8988T (cell line): Measurements from ENCODE around the gene PHF11.

Experiments used
- DNase-seq: peaks from one replicate; pipeline ENCODE4 v3.0.0; 2011

The PHF11 gene

DNA sequence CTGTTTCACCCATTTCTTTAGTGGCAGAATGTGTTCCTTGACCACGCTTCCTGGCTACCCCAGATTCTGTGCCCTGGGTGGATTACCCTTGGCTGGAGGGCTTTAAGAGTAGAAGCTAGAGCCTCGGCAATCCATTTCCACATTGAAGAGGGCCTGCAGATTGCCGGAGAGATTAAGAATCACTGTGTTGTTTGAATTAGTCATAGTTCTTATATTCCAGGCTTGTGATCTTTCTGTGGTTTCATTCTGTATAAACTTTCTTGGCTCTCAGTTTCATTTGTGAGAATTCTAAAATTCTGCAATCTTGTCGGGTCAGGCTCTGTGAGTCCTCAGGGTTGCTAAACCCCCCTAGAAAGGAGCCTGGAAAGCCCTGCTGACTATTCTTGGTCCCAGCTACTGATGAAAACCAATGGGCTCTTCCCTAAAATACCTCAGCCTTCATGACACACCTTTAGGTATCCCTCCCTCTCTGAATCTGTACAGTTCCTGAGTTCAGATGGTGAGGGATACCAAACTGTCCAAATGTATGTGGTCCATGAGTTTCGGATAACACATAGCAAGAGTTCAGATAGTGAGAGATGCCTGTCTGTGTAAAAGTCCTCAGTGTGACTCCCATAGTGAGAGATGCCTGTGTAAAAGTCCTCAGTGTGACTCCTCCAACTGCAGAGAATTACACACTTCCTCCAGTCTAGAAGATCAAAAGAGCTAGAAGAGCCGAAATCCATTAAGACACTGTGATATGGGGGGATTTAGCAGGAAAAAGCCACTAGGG is 4.3 kb downstream of the PHF11 start:
- no peak for DNase-seq

DNA sequence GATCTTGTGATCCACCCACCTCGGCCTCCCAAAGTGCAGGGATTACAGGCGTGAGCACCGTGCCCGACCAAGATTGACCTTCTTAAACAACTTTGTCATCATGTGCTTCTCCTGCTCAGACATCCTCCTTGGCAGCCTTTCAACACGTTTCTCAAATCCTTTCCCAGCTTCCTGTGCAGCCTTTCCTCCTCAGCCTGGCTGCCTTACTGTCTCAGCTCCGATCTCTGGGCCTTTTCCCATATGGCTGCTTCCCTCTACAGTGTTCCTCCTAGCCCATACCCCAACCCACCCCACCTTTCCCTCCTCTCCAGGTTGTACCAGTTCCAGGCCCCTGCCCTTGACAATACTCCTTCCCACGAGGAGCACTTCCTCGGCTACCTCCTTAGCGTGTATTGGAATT is 7.2 kb downstream of the PHF11 start:
- DNase-seq, result no peak

DNA sequence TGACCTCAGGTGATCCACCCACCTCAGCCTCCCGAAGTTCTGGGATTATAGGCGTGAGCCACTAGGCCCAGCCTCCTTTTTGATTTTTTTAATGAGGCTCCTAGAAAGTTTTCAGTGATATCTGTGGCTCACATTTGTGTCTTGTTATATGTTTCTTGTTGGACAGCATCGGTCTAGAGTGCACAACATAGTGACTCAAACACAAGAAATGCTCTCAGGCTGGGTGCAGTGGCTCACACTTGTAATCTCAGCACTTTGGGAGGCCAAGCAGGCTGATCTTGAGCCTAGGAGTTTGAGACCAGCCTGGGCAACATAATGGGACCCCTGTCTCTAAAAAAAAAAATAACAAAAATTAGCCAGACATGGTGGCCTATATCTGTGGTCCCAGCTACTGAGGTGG is 8.2 kb downstream of the PHF11 start:
- no peak for DNase-seq

DNA sequence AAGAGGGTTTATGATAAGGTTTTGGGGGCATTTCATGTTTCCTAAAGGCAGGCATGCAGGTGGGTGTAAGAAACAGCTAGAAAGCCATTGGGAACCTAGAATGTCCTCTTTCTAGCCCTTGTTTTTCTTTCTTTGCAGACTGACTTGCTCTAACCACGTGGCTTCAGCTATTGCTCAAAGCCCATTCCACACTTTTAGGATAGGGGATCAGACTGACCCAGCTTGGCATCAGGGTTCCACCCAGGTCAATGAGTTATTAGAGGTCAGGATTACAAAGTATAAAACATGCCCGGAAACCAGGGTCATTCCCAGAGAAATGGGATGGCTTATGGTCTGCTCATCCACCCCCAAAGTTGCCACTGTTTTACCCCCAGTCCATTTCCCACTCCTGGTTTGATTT is 16.8 kb downstream of the PHF11 start:
- DNase-seq, result no peak

DNA sequence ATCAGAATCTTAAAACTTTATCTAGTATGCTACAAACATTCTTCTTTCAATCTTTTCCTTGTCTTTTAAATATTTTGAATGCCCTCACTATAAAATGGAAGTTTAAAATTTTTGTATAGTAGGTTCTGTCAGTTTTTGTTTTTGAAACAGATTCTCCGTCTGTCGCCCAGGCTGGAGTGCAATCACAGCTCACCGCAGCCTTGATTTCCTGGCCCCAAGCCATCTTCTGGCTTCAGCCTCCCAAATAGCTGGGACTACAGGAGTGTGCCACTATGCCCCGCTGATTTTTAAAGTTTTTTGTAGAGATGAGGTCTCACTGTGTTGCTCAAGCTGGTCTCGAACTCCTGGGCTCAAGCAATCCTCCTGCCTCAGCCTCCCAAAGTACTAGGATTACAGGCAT is 20.7 kb downstream of the PHF11 start:
- no peak for DNase-seq

DNA sequence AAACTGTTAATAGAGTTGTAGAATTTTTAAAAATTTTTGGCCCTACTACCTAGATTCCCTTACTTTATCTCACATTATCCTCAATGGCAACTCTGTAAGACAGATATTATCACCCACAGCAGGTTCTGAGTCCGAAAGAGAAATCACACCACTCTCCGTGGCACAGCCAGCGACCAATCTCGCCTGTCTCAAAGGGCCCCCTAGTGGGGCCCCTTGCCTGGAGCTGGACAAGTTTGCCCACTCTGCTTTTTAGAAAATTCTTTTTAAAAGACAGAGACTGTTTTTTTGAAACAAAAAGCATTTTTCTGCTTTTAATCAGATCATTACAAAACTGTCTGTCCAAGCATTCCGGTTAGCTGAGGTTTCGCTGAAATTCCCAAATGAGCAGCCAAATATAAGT is 21.7 kb downstream of the PHF11 start:
- DNase-seq, result no peak

DNA sequence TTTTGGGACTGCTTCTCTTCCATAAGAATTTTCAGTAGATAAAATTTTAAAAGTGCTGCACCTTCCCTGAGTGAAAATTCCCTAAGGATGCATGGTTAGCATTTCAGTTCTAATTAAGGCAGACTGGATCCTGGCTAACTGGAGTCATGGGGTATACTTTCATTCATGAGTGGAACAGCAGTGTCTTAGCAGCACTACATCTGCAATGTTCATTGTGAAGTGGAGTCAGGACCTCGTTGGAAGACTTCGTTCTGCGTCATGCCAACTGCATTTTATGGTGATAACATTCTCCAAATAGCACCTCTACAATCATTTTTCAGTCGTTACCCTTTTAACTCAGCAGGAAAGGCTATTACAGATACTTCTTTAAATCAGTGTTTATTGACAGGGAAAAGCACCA is 25.5 kb downstream of the PHF11 start:
- DNase-seq, result no peak

DNA sequence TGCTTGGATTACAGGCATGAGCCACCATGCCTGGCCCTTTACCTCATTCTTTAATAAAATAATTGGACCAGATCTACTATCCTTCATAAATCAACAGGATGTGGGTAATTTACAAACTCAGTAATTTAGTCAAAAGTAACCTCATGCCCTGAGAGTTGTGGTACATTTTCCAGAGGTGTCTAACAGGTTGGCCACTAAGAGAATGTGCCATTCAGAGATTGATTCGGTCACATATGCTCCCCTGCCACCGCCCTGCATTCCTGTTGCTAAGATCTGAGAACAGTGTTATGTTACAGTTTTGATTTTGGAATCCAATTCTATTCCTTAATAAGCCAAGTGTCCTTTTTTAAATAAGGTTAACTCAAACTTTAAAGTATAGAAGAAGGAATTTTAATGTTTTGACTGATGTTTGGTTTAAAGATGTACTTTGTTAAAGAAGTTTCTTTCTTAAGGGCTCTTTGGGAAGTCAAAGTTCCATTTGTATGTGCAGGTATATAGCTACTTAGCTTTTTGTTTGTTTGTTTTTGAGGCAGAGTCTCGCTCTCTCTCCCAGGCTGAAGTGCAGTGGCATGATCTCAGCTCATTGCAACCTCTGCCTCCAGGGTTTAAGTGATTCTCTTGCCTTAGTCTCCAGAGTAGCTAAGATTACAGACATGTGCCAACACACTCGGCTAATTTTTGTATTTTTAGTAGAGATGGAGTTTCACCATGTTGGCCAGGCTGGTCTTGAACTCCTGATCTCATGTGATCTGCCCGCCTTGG is 29.2 kb downstream of the PHF11 start:
- no peak for DNase-seq

DNA sequence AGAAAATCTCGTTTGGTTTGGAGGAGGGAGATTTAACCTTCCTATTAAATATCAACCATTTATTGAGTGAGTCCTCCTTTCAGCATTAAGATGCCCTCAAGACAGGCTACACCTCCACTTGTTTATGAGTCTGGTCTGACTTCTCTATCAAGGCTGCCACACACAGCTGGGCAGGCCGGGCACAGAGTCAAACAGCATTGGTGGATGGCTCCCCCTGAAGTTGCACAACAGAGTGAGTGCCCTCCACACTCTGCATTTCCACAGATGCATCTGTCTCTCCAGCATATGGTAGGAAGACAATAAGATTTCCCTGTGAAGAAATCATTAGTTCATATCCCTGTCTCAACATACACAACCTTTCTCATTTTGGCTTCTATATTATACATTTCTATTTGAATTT is 31.4 kb downstream of the PHF11 start:
- no peak for DNase-seq

DNA sequence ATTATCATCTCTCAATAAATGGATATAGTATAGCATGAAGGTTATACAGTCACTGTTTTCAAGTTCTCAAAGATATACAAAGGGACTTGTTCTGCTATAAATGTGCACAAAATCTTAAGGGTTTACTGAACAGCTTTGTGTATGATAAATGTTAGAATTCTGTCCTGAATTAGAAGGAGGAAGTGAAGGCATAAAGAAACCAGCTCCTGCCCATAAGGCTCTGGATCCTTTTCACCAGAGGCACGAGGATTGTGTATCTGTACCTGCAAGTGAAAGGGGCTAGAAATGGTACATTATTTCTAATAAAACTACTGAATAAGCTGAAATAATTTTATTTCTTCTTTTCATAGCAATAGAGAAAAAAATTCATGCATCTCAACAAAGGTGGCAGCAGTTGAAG is 32.4 kb downstream of the PHF11 start:
- DNase-seq, result no peak

DNA sequence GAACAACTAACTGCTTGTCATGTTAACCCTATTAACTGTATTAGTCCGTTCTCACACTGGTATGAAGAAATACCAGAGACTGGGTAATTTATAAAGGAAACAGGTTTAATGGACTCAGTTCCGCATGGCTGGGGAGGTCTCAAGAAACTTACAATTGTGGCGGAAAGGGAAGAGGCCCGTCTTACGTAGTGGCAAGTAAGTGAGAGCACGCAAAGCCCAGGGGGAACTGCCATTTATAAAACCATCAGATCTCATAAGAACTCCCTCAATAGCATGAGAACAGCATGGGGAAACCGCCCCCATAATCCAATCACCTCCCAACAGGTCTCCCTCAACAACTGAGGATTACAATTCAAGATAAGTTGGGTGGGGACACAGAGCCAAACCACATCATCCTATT is 34.7 kb downstream of the PHF11 start:
- no peak for DNase-seq

DNA sequence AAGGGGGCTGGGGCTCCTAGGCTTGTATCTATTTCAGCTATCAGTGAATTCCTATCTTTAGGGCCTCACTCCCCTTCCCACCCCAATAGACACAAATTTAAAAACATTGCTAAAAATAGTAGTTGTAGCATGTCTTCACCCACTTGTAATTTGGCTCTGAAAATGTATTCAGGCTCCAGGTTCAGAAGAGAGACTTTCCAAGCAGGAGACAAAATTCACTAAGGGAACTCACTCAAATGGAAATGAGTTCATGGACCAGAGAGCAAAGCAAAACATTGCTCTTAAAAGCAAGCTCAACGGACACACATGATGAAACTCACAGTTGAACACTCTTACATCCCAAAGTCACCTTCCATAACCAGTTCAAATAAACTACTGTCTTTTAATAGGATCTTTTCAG is 36.8 kb downstream of the PHF11 start:
- no peak for DNase-seq

DNA sequence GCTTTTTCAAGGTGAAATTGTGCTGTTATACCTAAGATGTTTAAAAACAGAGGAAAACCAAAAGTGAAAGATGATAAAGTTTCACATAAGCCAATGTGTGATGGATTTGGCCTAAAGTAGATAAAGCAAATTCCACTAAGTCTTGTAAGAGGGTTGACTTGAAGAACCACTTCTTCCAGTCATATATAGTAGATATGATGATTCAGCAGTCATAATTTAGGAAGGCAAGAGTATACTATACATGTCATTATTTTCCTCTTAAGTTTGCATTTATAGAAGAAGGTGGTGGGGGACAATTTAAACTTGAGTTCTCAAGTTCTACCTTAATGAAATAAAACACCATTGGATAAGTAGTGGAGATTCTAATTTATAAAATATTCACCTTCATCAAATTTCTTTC is 37.3 kb downstream of the PHF11 start:
- DNase-seq, result no peak

DNA sequence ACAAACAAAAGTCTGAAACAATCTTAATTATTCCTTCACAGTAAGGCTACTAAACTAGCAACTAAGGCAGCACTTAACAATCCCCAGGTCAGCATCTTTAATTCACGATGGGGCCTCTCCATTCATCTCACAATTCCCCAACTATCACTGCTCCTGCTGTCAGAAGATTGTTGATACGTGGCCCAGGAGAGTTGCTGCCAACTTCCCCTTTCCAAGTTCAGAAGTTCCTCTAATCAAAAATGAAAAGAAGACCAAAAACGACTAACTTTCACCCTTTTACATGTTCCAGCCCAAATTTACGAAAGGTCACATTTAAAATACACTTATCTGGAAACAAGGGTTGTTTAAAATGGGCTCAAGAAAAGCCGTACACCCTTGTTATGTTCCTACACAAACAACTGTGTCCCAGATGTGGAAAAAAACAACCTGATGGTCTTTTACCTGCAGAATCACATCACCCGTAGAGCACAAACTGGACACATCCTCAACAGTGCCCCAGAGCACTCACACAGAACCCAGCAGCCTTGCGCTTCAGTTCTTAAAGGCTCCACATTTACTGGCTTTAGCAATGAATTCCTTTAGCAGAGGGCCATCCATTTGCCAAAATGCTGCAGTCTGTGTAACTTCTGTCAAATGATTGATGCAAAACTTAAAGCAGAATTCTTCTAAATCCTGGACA is 38.0 kb downstream of the PHF11 start:
- DNase-seq, result no peak

DNA sequence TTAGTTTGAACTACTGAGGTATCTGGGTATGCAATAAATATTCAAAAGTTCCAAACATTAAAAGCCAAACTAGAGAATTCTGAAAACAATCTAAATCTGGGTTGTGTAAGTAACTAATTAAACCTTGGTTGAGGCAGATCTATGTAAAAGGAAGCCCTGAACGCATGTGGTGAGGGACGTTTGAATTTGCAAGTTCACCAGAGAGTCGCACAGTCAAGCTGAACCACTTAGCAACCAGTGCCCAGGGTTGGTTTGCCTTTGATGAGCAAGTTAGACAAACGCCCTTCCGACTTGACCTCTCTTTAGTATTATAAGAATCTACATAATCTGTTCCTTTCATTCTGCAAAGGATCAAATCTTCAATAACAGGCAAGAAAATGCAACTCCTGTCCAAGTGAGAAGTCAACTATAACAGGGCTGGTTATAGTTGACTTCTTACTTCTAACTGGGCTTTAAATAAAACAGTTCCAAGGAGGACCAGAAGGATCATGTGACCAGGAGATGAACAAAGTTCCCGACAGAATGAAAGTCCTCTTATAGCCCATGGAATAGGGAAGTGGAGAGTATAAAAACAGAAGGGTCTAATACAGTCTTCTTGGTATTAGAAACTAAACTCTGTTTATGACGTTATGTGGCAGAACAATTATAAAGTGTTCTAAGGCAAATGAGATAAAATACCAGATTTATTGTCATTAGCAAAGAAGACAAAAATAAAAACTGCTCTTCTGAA is 40.6 kb downstream of the PHF11 start:
- no peak for DNase-seq

DNA sequence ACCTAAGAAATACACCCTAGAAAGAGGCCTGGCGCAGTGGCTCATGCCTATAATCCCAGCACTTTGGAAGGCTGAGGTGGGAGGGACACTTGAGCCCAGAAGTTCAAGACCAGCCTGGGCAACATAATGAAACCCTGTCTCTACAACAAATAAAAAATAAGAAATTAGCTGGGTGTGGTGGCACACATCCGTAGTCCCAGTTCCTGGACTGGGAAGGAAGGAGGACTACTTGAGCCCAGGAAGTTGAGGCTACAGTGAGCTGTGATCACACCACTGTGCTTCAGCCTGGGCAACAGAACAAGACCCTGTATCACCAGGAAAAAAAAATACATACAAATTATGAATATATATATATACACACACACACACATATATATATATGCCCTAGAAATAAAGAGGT is 42.7 kb downstream of the PHF11 start:
- DNase-seq, result no peak

DNA sequence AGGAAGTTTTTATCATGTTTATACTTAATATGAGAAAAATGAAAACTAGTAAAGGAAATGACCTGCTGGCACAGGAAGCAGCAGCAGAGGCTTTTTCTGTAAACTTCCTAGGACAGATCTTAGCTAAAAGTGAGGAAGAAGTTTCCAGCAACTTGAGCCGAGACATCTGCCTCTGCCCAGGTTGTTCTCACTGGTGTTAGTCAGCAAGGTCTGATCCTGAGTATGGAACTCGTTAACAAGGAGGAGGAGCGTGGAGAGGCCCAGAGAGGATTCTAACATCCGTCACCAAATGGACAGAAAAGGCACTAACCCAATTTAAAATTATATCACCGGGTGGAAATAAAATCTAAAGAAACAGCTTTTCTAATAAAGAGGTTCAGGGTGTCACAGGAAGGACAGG is 43.6 kb downstream of the PHF11 start:
- DNase-seq, result no peak

DNA sequence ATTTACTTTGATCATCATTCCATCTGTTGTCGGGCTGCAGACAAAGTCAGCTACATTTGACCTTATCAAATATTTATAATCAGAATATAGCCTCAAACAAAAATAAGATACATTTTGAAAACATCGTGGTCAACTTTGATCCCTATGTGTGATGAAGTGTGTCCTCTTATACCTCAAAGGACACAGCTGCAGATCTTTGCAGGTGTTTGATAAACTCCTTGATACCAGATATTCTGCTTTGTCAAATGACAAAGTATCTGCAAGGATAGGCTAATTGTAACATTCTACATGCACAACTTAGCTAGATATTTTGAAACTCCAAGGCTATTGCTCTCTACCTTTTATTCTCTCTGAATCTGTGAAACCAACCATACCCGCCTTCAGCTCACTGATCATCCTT is 44.0 kb downstream of the PHF11 start:
- no peak for DNase-seq

DNA sequence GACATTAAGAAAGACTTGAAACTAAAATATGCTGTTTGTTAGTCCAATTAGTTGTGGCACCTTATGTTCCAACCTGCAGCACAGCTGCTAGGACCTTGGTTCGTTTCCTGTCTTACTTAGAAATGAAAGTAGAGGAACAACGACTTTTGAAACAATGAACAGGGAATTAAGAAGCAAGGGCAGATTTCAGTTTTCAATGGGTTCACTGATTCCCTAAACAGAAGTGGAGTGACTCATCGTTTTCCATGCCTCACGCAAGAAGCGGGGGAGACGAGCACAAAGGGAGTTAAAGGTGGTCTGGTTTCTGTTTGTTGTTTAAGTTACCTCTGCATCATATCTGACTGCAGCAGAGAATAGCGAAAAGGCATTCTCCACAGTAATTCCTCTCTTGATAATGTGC is 44.8 kb downstream of the PHF11 start:
- DNase-seq, result no peak

DNA sequence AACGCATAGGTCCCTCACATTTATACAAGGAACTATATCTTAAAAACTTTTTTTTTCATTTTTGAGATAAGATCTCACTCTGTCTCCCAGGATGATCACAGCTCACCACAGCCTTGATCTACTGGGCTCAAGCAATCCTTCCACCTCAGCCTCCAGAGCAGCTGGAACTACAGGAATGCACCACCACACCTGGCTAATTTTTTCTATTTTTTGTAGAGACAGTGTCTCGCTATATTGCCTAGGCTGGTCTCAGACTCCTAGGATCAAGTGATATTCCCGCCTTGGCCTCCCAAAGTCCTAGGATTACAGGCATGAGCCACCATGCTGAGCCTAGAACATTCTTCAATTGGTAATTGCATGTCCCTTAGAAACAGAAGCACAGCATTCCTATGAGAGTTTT is 47.9 kb downstream of the PHF11 start:
- DNase-seq, result no peak

DNA sequence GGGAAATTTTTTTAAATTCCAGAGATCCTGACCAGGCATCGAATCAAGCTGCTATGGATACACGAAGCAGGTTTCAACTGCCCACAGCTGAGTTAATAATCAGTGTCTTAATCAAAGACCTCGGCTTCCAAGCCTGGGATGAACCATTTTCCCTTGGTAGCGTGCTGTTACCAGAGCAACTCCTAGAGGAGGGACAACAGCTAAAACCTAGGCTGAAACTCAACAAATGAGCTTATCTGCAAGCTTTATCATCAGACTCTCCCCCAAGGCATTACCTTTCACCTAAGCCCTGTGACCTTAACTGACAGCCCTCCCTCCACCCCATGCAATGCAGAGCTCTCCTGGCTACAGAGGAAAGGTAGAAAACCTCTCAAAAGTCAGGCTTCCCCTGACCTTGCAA is 49.9 kb downstream of the PHF11 start:
- no peak for DNase-seq

DNA sequence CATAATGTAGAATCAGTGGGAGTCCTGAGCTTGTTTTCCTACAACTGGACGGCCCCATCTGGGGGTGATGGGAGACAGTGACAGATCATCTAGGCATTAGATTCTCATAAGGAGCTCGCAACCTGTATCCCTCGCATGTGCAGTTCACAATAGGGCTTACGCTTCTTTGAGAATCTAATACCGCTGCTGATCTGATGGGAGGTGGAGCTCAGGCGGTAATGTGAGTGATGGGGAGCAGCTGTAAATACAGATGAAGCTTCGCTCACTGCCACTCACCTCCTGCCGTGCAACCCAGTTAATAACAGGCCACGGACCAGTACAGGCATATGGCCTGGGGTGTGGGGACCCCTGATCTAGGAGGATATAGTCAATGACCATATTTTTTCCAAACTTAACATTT is 50.8 kb downstream of the PHF11 start:
- no peak for DNase-seq

DNA sequence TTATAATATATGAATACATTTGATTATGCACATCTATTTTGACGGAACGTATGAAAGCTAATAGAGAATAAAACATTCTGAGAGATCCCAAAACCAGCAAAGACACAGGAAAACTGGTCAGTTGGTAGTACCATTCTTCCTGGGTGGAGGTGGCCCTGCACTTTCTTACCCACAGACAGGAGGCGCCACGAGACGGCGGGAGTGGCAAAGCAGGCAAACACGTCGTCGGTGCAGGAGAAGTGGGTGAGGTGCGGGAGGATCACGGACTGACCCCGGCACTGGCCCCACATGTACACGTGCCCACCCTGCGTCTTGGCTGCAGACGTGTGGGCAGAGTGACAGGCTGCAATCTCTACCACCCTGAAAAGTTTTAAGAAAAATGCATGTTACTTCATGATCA is 53.5 kb downstream of the PHF11 start:
- no peak for DNase-seq
